Measurements from ENCODE around the gene SNX7.

Gene SNX7

DNA sequence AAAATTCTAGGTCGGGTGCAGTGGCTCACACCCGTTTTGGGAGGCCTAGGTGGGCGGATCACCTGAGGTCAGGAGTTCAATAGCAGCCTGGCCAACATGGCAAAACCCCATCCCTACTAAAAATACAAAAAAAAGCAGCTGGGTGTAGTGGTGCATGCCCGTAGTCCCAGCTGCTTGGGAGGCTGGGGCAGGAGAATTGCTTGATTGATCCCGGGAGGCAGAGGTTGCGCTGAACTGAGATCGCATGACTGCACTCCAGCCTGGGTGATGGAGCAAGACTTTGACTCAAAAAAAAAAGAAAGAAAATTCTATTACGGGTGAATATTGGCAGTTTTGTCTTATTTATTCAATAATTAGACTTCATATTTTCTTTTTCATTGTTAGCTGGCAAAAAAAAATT lies 62.1 kb downstream of the SNX7 start:
- no peaks in the 10 kb centered on the region for H3K36me3 Mint-ChIP-seq
- H3K4me3 Mint-ChIP-seq: no peak overlapping the region
- H3K4me1 Mint-ChIP-seq: no peaks in the 10 kb centered on the region
- DNase-seq (ENCODE audit: low spot score in 2 of 2): no peak
- H3K9me3 Mint-ChIP-seq: no peaks in the 10 kb centered on the region
- no peak for ATAC-seq
- no peak overlapping the region for H3K27ac Mint-ChIP-seq

GRCh38 chr1:98732985-98733781 lies 71.7 kb downstream of the SNX7 start:
- ATAC-seq (no peak), DNase-seq (ENCODE audit: low spot score in 2 of 2) (no peak)
- no peaks in the 10 kb centered on the region for H3K36me3 Mint-ChIP-seq
- H3K4me1 Mint-ChIP-seq: no peaks in the 10 kb centered on the region
- H3K27ac Mint-ChIP-seq: no peak overlapping the region
- no peak overlapping the region for H3K4me3 Mint-ChIP-seq
- no peaks in the 10 kb centered on the region for H3K9me3 Mint-ChIP-seq

- H3K9me3 Mint-ChIP-seq: no peaks in the 10 kb centered on the region
- no peak for DNase-seq (ENCODE audit: low spot score in 2 of 2)
- no peaks in the 10 kb centered on the region for H3K4me1 Mint-ChIP-seq
- no peaks in the 10 kb centered on the region for H3K36me3 Mint-ChIP-seq
- no peak overlapping the region for H3K4me3 Mint-ChIP-seq
- no peak overlapping the region for H3K27ac Mint-ChIP-seq
- no peak for ATAC-seq
These were observed 72.2 kb downstream of the SNX7 start for GRCh38 chr1:98733782-98734112.

DNA sequence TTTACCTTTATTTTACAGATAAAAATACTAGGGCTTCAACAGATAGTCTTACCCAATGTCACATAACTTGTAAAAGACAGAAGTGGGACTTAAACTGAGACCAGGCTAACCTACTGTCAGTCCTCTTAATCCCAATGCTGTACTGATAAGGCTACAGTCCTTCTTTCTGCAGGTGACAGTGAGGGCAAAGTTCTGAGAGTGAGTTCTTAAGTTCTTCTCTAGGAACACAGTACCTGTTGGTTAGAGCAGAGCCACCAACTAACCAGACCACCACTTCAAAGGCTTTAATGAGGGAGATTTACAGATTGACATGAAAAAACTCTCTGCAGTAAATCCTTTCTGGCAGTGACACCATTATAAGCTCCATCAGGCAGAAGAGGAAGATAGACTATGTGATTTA lies 74.2 kb downstream of the SNX7 start:
- Mint-ChIP-seq H3K36me3 (no peaks in the 10 kb centered on the region), H3K27ac (no peak overlapping the region), H3K9me3 (no peaks in the 10 kb centered on the region), H3K4me3 (no peak overlapping the region), H3K4me1 (no peaks in the 10 kb centered on the region)
- no peak for DNase-seq (ENCODE audit: low spot score in 2 of 2)
- no peak for ATAC-seq

- DNase-seq (ENCODE audit: low spot score in 2 of 2) (no peak), ATAC-seq (no peak)
- no peaks in the 10 kb centered on the region for H3K9me3 Mint-ChIP-seq
These were observed 76.3 kb downstream of the SNX7 start for GRCh38 chr1:98737835-98738234.

DNA sequence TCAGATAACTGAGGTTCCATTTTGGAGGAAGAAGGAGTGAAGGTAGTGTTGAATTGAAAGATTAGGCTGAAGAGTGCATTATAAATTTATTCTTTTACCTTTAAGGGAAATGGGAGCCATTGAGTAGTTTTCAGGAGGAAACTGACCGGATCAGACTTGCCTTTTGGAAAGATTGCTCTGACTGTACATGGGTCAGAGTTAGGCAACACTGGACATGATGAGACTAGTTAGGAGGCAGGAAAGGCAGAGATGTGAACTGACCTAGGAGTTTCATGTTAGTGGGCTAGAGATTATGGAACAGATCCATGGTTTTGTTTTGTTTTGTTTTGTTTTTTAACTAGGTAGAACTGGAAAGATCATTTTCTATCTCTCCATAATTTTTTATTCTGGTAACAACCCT lies 78.2 kb downstream of the SNX7 start:
- Mint-ChIP-seq H3K27ac (no peak overlapping the region), H3K4me3 (no peak overlapping the region), H3K9me3 (no peaks in the 10 kb centered on the region), H3K4me1 (no peaks in the 10 kb centered on the region), H3K36me3 (no peaks in the 10 kb centered on the region)
- ATAC-seq: no peak
- no peak for DNase-seq (ENCODE audit: low spot score in 2 of 2)

More at GRCh38 chr1:98737835-98738234, 76.3 kb downstream of the SNX7 start:
- no peaks in the 10 kb centered on the region for H3K36me3 Mint-ChIP-seq
- no peaks in the 10 kb centered on the region for H3K4me1 Mint-ChIP-seq
- H3K4me3 Mint-ChIP-seq: no peak overlapping the region
- no peak overlapping the region for H3K27ac Mint-ChIP-seq

DNA sequence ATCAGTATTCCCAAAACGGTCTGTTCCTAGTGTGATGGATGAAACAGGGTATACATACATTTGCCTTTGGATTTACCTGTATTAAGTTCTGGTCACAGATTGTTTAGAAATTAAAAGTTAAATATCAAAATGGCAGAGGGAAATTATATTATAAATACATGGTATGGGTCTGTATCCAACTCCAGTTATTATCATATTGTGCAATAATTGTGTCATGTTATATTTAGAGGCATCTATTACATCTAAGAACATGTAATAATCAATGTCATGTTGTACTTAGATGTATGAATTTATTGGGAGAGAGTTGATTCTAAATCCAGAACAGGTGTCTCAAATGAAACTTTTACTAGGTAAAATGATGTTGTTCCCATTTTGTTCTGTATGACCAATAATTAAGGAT lies 79.6 kb downstream of the SNX7 start:
- no peak overlapping the region for H3K27ac Mint-ChIP-seq
- H3K4me1 Mint-ChIP-seq: no peaks in the 10 kb centered on the region
- H3K36me3 Mint-ChIP-seq: no peaks in the 10 kb centered on the region
- no peaks in the 10 kb centered on the region for H3K9me3 Mint-ChIP-seq
- DNase-seq (ENCODE audit: low spot score in 2 of 2) (no peak), ATAC-seq (no peak)
- H3K4me3 Mint-ChIP-seq: no peak overlapping the region

DNA sequence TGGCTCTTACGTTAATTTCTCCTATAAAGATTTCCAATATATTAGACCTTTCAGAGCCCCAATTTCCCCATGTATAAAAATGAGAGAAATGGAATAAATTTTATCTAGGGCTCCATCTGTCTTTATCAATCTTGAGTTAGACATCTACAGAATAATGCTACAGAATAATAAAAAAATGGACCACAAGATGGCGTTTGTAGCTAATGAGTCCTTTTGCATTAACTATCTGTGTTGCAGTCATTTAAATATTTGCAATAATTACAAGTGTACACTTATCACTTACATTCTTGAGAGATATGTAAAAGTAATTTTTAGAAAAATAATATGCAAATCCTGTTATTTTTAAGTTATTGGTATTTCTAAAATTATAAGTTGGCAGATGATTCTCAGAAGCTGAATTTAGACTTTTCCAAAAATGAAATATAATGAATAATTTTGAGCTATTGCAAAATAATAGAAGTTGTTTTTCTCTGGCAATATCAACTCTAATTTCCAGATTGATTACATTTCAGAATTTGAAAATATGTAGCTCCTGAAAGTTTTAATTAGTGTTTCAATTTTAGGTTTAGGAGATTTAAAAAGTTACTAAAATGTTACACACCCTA lies 87.7 kb downstream of the SNX7 start:
- no peak for DNase-seq (ENCODE audit: low spot score in 2 of 2)
- ATAC-seq: no peak
- Mint-ChIP-seq H3K36me3 (no peaks in the 10 kb centered on the region), H3K4me1 (no peaks in the 10 kb centered on the region), H3K9me3 (no peaks in the 10 kb centered on the region), H3K4me3 (no peak overlapping the region), H3K27ac (no peak overlapping the region)

- Mint-ChIP-seq H3K27ac (no peak overlapping the region), H3K4me1 (no peaks in the 10 kb centered on the region), H3K36me3 (no peaks in the 10 kb centered on the region), H3K9me3 (no peaks in the 10 kb centered on the region), H3K4me3 (no peak overlapping the region)
- no peak for DNase-seq (ENCODE audit: low spot score in 2 of 2)
- no peak for ATAC-seq
These were observed 92.7 kb downstream of the SNX7 start for GRCh38 chr1:98754176-98754575.

- no peak overlapping the region for H3K4me3 Mint-ChIP-seq
- H3K4me1 Mint-ChIP-seq: no peaks in the 10 kb centered on the region
- H3K36me3 Mint-ChIP-seq: no peaks in the 10 kb centered on the region
- peak; percentile 28 for ATAC-seq
- H3K27ac Mint-ChIP-seq: no peak overlapping the region
- no peak for DNase-seq (ENCODE audit: low spot score in 2 of 2)
- no peaks in the 10 kb centered on the region for H3K9me3 Mint-ChIP-seq
These were observed 99.8 kb downstream of the SNX7 start for GRCh38 chr1:98761219-98761865.

DNA sequence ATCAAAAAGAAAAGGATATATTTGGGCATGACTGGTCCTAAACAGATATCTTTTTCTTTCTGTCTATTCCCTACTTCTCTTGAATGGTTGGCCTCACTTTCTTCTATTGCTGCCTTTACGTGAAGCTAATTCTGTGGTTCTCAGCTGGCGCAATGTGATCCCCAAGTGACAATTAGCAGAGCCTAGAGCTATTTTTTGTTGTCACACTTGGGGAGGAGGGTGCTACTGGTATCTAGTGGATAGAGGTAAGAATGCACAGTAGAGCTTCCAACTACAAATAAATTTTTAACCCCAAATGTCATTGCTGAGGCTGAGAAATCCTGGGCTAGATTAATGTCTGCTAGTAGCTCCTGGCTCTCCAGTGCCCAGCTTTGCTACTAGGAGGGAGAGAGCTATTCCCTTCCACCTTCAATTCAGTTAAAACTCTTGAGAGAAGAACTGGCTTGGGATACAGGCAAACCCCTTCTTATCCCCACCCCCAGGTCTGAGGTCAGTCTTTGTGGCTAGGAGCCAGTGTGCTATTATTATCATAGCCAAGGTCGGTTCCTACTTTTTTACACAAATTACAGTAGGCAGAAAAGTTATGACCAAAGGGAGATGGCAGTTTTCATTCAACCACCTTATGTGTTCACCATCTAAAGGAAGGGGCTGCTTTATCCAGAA lies 102.1 kb downstream of the SNX7 start:
- no peak for DNase-seq (ENCODE audit: low spot score in 2 of 2)
- no peaks in the 10 kb centered on the region for H3K4me1 Mint-ChIP-seq
- no peaks in the 10 kb centered on the region for H3K9me3 Mint-ChIP-seq
- no peak for ATAC-seq
- no peaks in the 10 kb centered on the region for H3K36me3 Mint-ChIP-seq
- H3K4me3 Mint-ChIP-seq: no peak overlapping the region
- H3K27ac Mint-ChIP-seq: no peak overlapping the region

DNA sequence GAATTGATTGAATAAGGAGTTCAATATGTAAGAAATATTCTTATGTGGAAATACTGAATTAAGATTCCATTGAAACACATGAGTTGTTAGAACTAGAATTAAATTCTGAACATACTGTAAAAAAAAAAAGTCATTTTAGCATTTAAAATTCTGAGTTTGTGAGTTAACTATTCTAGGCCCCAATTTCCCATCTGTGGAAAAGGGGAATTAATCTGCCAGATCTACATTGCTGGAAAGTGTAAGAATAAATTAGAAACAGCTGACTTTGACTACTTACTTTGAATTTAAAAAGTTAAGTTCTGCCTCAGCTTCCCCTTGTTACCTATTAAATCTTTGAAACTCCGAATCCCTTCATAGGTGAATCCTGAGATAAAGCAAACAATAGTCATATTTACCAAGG lies 103.0 kb downstream of the SNX7 start:
- H3K4me3 Mint-ChIP-seq: no peak overlapping the region
- no peaks in the 10 kb centered on the region for H3K36me3 Mint-ChIP-seq
- no peaks in the 10 kb centered on the region for H3K4me1 Mint-ChIP-seq
- DNase-seq (ENCODE audit: low spot score in 2 of 2): no peak
- no peak overlapping the region for H3K27ac Mint-ChIP-seq
- ATAC-seq: no peak
- no peaks in the 10 kb centered on the region for H3K9me3 Mint-ChIP-seq

- DNase-seq (ENCODE audit: low spot score in 2 of 2) (no peak), ATAC-seq (no peak)
- H3K4me1 Mint-ChIP-seq: no peaks in the 10 kb centered on the region
- H3K27ac Mint-ChIP-seq: no peak overlapping the region
- H3K9me3 Mint-ChIP-seq: no peaks in the 10 kb centered on the region
- H3K36me3 Mint-ChIP-seq: no peaks in the 10 kb centered on the region
- no peak overlapping the region for H3K4me3 Mint-ChIP-seq
These were observed 104.7 kb downstream of the SNX7 start for GRCh38 chr1:98766255-98766654.

GRCh38 chr1:98769162-98769561 lies 107.6 kb downstream of the SNX7 start:
- no peaks in the 10 kb centered on the region for H3K36me3 Mint-ChIP-seq
- ATAC-seq: no peak
- DNase-seq (ENCODE audit: low spot score in 2 of 2): no peak
- no peak overlapping the region for H3K4me3 Mint-ChIP-seq
- no peaks in the 10 kb centered on the region for H3K4me1 Mint-ChIP-seq
- H3K27ac Mint-ChIP-seq: no peak overlapping the region
- H3K9me3 Mint-ChIP-seq: no peaks in the 10 kb centered on the region

DNA sequence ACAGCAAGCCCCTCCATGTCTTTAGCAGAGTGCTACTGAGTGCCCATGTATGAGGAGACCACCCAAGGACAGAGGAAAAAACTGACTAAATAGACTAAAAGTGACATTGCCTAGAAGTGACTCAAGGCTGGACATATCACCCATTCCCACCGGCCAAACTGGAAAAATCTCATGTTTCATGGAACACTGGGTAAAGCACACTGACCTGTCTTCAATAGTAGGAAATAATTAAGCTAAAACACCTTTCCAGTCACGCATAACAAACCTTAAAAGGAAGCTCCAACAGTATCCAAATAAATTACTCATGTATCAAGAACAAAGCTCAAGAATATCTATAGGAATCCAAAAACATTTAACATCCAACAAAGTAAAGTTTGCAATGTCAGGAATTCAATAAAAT lies 120.4 kb downstream of the SNX7 start:
- no peaks in the 10 kb centered on the region for H3K36me3 Mint-ChIP-seq

DNA sequence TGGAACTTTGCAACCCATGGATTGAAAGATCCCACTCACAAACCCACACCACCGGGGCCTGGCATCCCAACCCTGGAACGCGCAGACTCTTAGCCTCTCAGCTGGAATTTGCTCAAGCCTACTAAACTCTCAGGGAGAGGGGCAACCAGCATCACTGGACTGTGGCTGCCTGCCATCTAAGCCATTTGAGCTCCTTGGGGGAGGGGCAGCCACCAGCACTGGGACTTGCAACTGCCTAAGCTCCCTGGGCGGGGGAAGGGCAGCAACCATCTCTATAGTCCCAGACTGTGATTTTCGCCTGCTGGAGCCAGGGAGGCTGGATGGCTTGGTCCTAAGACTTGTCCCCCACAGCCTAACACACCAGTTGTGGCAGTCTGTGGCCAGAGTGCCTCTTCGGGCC lies 122.3 kb downstream of the SNX7 start:
- peaks cover 5% of the 10 kb centered on the region for H3K9me3 Mint-ChIP-seq
- no peaks in the 10 kb centered on the region for H3K36me3 Mint-ChIP-seq

More for the DNA sequence above, 120.4 kb downstream of the SNX7 start:
- Mint-ChIP-seq H3K4me3 (no peak overlapping the region), H3K4me1 (no peaks in the 10 kb centered on the region), H3K27ac (no peak overlapping the region), H3K9me3 (peaks cover 5% of the 10 kb centered on the region)
- ATAC-seq (no peak), DNase-seq (ENCODE audit: low spot score in 2 of 2) (no peak)

More for the DNA sequence above, 122.3 kb downstream of the SNX7 start:
- H3K4me1 Mint-ChIP-seq: no peaks in the 10 kb centered on the region
- H3K4me3 Mint-ChIP-seq: no peak overlapping the region
- ATAC-seq (no peak), DNase-seq (ENCODE audit: low spot score in 2 of 2) (no peak)
- no peak overlapping the region for H3K27ac Mint-ChIP-seq

Data from stimulated activated effector memory CD8-positive, alpha-beta T cell treated with anti-CD3 and anti-CD28 coated beads, Interleukin-12 subunit alpha, Interleukin-12 subunit beta, amount 100 ng/mL, for 72 hours (primary cell).